ENCODE measurements around the gene NAT8L. TPM values are rescaled to one million over a fixed set of nuclear protein-coding genes. Genes with fewer than 3 reads are reported as not detected.

NAT8L gene
- total RNA-seq (2021; ENCODE audit: unreplicated experiment) (9.2 TPM), Bru-seq, nascent RNA (percentile 47 among the genes with signal in this experiment), BruChase-seq, experiment 1, labeled RNA remaining after a 6-hour chase (percentile 69 among the genes with signal in this experiment), BruChase-seq, experiment 2, labeled RNA remaining after a 2-hour chase (percentile 75 among the genes with signal in this experiment)
- 4.6 and 5.2 TPM in 2 replicates for polyA plus RNA-seq (2012)
- long read RNA-seq, full-length matches to known transcripts = 3 of 19 reads
- long read RNA-seq, partial matches to known transcripts = 0 of 19 reads
- long read RNA-seq, other reads (novel, unspliced or antisense) = 16 of 19 reads

- no peaks in the 10 kb centered on the region for H3K27me3 ChIP-seq (ENCODE audit: insufficient read depth, low read length)
- no peaks in the 10 kb centered on the region for H3K9me3 ChIP-seq (ENCODE audit: control insufficient read depth in 1 of 2, insufficient read depth in 1 of 2, low read depth in 1 of 2, low read length in 2 of 2)
- TF ChIP-seq POLR2A (IDR thresholded peaks at IDR 0.05; ENCODE audit: borderline replicate concordance, extremely low read depth, insufficient read depth, insufficient read length) = no peak
- no peak for TF ChIP-seq CBX3 (IDR thresholded peaks at IDR 0.05; ENCODE audit: low read depth)
- no peak for TF ChIP-seq ZNF274 (IDR thresholded peaks at IDR 0.05; ENCODE audit: low read depth, low read length)
- no peak for TF ChIP-seq ZFX (IDR thresholded peaks at IDR 0.05)
- TF ChIP-seq YY1 (IDR thresholded peaks at IDR 0.05; ENCODE audit: extremely low read depth, insufficient replicate concordance, low read depth, low read length) = no peak
- no peak for TF ChIP-seq SRF (IDR thresholded peaks at IDR 0.05; ENCODE audit: low read depth)
- no peak; the same call in 1 of the 2 replicates for TF ChIP-seq EGR1 (IDR thresholded peaks at IDR 0.05; ENCODE audit: low read depth)
- TF ChIP-seq RAD21 (IDR thresholded peaks at IDR 0.05; ENCODE audit: low read depth) = no peak
- no peak for TF ChIP-seq ZBTB33 (IDR thresholded peaks at IDR 0.05; ENCODE audit: extremely low read depth, insufficient replicate concordance, low read length)
- TF ChIP-seq FOSL1 (IDR thresholded peaks at IDR 0.05; ENCODE audit: low read depth) = no peak
- peak; percentile 42 for TF ChIP-seq POLR2AphosphoS5 (IDR thresholded peaks at IDR 0.05; ENCODE audit: low read depth, low read length)
- TF ChIP-seq EZH2 (IDR thresholded peaks at IDR 0.05) = no peak
- peak; percentile 71 for TF ChIP-seq MAX (IDR thresholded peaks at IDR 0.05)
- intact Hi-C loops (cut with micrococcal nuclease) = loop anchor here (5.0 kb wide), 1 partner anchor 52 kb away; the partner anchor contains the start of gene NELFA
- DNase-seq (ENCODE audit: low read depth, low spot score) = peak; percentile 21
- H3K4me1 ChIP-seq (ENCODE audit: control insufficient read depth in 1 of 2, insufficient read depth in 2 of 2, low read length in 2 of 2) = peaks cover 0 to 17% of the 10 kb centered on the region in 2 experiments; a peak in 2 of 4 replicates
- peak within 1 kb of the TSS; percentile 82 for H3K4me2 ChIP-seq (ENCODE audit: low read length)
- H4K20me1 ChIP-seq (ENCODE audit: insufficient read depth) = no peaks in the 10 kb centered on the region
- RAD21 ChIA-PET (ENCODE audit: low non-redundant PET in 1 of 2, low total read pairs in 2 of 2, uncharacterized antibody in 2 of 2, unreplicated experiment in 2 of 2) = no interaction called here
- ATAC-seq = peak; percentile 78
- CTCF ChIA-PET = no interaction called here
- no peaks in the 10 kb centered on the region for H3K79me2 ChIP-seq (ENCODE audit: insufficient read depth, low read length)
- no peaks in the 10 kb centered on the region for H3K9me2 ChIP-seq (ENCODE audit: insufficient read depth)
- no peak within 1 kb of the TSS for H2AFZ ChIP-seq (ENCODE audit: low read depth, low read length, poor library complexity, severe bottlenecking)
- H3K9ac ChIP-seq (ENCODE audit: low read length) = peak within 1 kb of the TSS; percentile 62
- BruUV-seq (replicated peaks) = no TSS peak
- POLR2A ChIA-PET = no interaction called here
- H3K36me3 ChIP-seq (ENCODE audit: control insufficient read depth in 1 of 2, insufficient read depth in 2 of 2, low read length in 2 of 2) = no peaks in the 10 kb centered on the region
- peak within 1 kb of the TSS; percentile 45 to 62 for H3K4me3 ChIP-seq (replicated peaks in 1 of 2; ENCODE audit: low read depth in 1 of 2, low read length in 2 of 2)
- peak within 1 kb of the TSS; percentile 68; the same call in 1 of the 2 replicates for H3K27ac ChIP-seq (ENCODE audit: low read depth, low read length)
Measured at GRCh38 chr4:2059046-2059725, at the start of gene NAT8L. NAT8L (plus strand) TSS chr4:2059327; CDS start chr4:2059512, 185 bp downstream.
